ENCODE measurements around the gene CEP76.

- no peak for TF ChIP-seq POLR2A (IDR thresholded peaks at IDR 0.05)
- TF ChIP-seq CTCF (IDR thresholded peaks at IDR 0.05): no peak
Measured at GRCh38 chr18:12631831-12632477, 70.6 kb downstream of the CEP76 start.
